ENCODE data around the gene OR3A1.
"Not testable (repeated sequence)": the region's sequence is repeated elsewhere in the genome, so short reads cannot be mapped to it uniquely, and the experiment has no call there.

OR3A1 gene
- 0 reads per million in 2 experiments for total RNA-seq

- no peak for DNase-seq (ENCODE audit: low read depth)
Measured at GRCh38 chr17:3298260-3298659, at the start of gene OR3A1. Gene OR3A1, minus strand, starts transcription at chr17:3298360. Its CDS starts 5,778 bp downstream, at chr17:3292582.

GRCh38 chr17:3342782-3343181 is 44.6 kb upstream of the OR3A1 start:
- not testable (repeated sequence) for DNase-seq (ENCODE audit: low read depth)

- no peak for DNase-seq (ENCODE audit: low read depth)
Measured at GRCh38 chr17:3335876-3336275, 37.7 kb upstream of the OR3A1 start.

GRCh38 chr17:3318336-3318735 is 20.2 kb upstream of the OR3A1 start:
- DNase-seq (ENCODE audit: low read depth): no peak

- DNase-seq (ENCODE audit: low read depth): no peak
Measured at GRCh38 chr17:3316836-3317235, 18.7 kb upstream of the OR3A1 start.

GRCh38 chr17:3308603-3309002 is 10.4 kb upstream of the OR3A1 start:
- no peak for DNase-seq (ENCODE audit: low read depth)

GRCh38 chr17:3295632-3296031 is 2.5 kb downstream of the OR3A1 start:
- DNase-seq (ENCODE audit: low read depth): no peak

GRCh38 chr17:3293548-3293947 is 4.6 kb downstream of the OR3A1 start:
- not testable (repeated sequence) for DNase-seq (ENCODE audit: low read depth)

GRCh38 chr17:3282901-3283300 is 15.3 kb downstream of the OR3A1 start:
- DNase-seq (ENCODE audit: low read depth): no peak

GRCh38 chr17:3276126-3276525 is 22.0 kb downstream of the OR3A1 start:
- DNase-seq (ENCODE audit: low read depth): no peak

GRCh38 chr17:3271072-3271848 is 26.9 kb downstream of the OR3A1 start:
- DNase-seq (ENCODE audit: low read depth): no peak

GRCh38 chr17:3260600-3260999 is 37.6 kb downstream of the OR3A1 start:
- DNase-seq (ENCODE audit: low read depth): no peak

GRCh38 chr17:3260163-3260562 is 38.0 kb downstream of the OR3A1 start:
- no peak for DNase-seq (ENCODE audit: low read depth)

GRCh38 chr17:3256575-3256974 is 41.6 kb downstream of the OR3A1 start:
- no peak for DNase-seq (ENCODE audit: low read depth)

- DNase-seq (ENCODE audit: low read depth): not testable (repeated sequence)
Measured at GRCh38 chr17:3249013-3249412, 49.1 kb downstream of the OR3A1 start.

- not testable (repeated sequence) for DNase-seq (ENCODE audit: low read depth)
Measured at GRCh38 chr17:3244841-3245240, 53.3 kb downstream of the OR3A1 start.

- DNase-seq (ENCODE audit: low read depth): not testable (repeated sequence)
Measured at GRCh38 chr17:3241044-3241443, 57.1 kb downstream of the OR3A1 start.
